Measurements from ENCODE around the gene MYF6.

GRCh38 chr12:80712866-80713265, 5.4 kb downstream of the MYF6 start:
- TF ChIP-seq CTCF (IDR thresholded peaks at IDR 0.05) (no peak), POLR2A (IDR thresholded peaks at IDR 0.05) (no peak)
